HepG2 (cell line): ENCODE measurements around the gene ATG2B. TPM values are rescaled to one million over a fixed set of nuclear protein-coding genes. Genes with fewer than 3 reads are reported as not detected.

Experiments used
- AKAP8 ChIP-seq: sonication (generic); formaldehyde crosslinking; IDR thresholded peaks from 2 replicates; pipeline ENCODE4 v1.5.1; 2020; ENCODE audit warnings: mild to moderate bottlenecking, missing genetic modification reagents
- CEBPB ChIP-seq: IDR thresholded peaks from 2 replicates; pipeline ENCODE4 v1.6.1; 2011; ENCODE audit warnings: low read depth, low read length, improper control_type of control experiment, borderline replicate concordance
- CENPX ChIP-seq: sonication (generic); formaldehyde crosslinking; IDR thresholded peaks from 2 replicates; pipeline ENCODE4 v1.9.0; 2021; ENCODE audit warnings: mild to moderate bottlenecking, missing genetic modification reagents, moderate library complexity
- DNMT1 ChIP-seq: sonication (generic); formaldehyde crosslinking; IDR thresholded peaks from 2 replicates; pipeline ENCODE4 v1.5.1; 2020; ENCODE audit warnings: mild to moderate bottlenecking, missing genetic modification reagents
- KAT8 ChIP-seq: IDR thresholded peaks from 2 replicates; pipeline ENCODE4 v1.6.1; 2016; ENCODE audit warnings: missing genetic modification reagents, missing compliant biosample characterization
- NFYC ChIP-seq: IDR thresholded peaks from 2 replicates; pipeline ENCODE4 v1.6.1; 2016; ENCODE audit warnings: missing genetic modification reagents, missing compliant biosample characterization
- NONO ChIP-seq, 2 experiments: fragments of 450-650 bp in 1 of 2; sonication (generic) in 1 of 2; formaldehyde crosslinking in 1 of 2; IDR thresholded peaks in 1 of 2; conservative IDR thresholded peaks in 1 of 2; 2 replicates each; pipeline versions ENCODE4 v1.6.1 to v1.8.0; 2017 to 2022; ENCODE audit warnings: mild to moderate bottlenecking in 1 of 2, missing genetic modification reagents in 1 of 2, moderate library complexity in 1 of 2
- NRL ChIP-seq: sonication (generic); formaldehyde crosslinking; IDR thresholded peaks from 2 replicates; pipeline ENCODE4 v1.5.0; 2020; ENCODE audit warnings: missing genetic modification reagents, mild to moderate bottlenecking, moderate library complexity, borderline replicate concordance
- PCBP2 ChIP-seq: fragments of 200-400 bp; formaldehyde crosslinking; optimal IDR thresholded peaks from 2 replicates; pipeline ENCODE3; 2018; ENCODE audit warnings: low read length, low read depth; ENCODE audit not compliant: poor library complexity, severe bottlenecking
- REPIN1 ChIP-seq: sonication (generic); formaldehyde crosslinking; IDR thresholded peaks from 2 replicates; pipeline ENCODE4 v1.8.0; 2022; ENCODE audit warnings: missing genetic modification reagents, low read depth, mild to moderate bottlenecking, borderline replicate concordance
- SAP130 ChIP-seq: IDR thresholded peaks from 2 replicates; pipeline ENCODE4 v1.6.1; 2016; ENCODE audit warnings: low read depth
- SCMH1 ChIP-seq: sonication (generic); formaldehyde crosslinking; IDR thresholded peaks from 2 replicates; pipeline ENCODE4 v1.9.0; 2021; ENCODE audit warnings: missing genetic modification reagents, mild to moderate bottlenecking, borderline replicate concordance
- SNAPC5 ChIP-seq: sonication (generic); formaldehyde crosslinking; IDR thresholded peaks from 2 replicates; pipeline ENCODE4 v1.8.1; 2023; ENCODE audit warnings: mild to moderate bottlenecking, missing genetic modification reagents, borderline replicate concordance
- SSRP1 ChIP-seq: IDR thresholded peaks from 2 replicates; pipeline ENCODE4 v1.6.1; 2016; ENCODE audit warnings: control low read depth
- USF2 ChIP-seq, 2 experiments: sonication (generic) in 1 of 2; formaldehyde crosslinking in 1 of 2; IDR thresholded peaks; 2 replicates each; pipeline versions ENCODE4 v1.5.1 to v1.6.1; 2011 to 2020; ENCODE audit warnings: borderline replicate concordance in 1 of 2, low read depth in 1 of 2, low read length in 1 of 2, mild to moderate bottlenecking in 1 of 2, missing genetic modification reagents in 1 of 2, moderate library complexity in 1 of 2
- ZNF333 ChIP-seq: sonication (generic); formaldehyde crosslinking; IDR thresholded peaks from 2 replicates; pipeline ENCODE4 v1.4.0; 2020; ENCODE audit warnings: mild to moderate bottlenecking, missing genetic modification reagents, borderline replicate concordance
- ZNF543 ChIP-seq: sonication (generic); formaldehyde crosslinking; IDR thresholded peaks from 2 replicates; pipeline ENCODE4 v1.4.0; 2020; ENCODE audit warnings: mild to moderate bottlenecking, missing genetic modification reagents
- ZNF772 ChIP-seq: sonication (generic); formaldehyde crosslinking; IDR thresholded peaks from 2 replicates; pipeline ENCODE4 v1.5.0; 2020; ENCODE audit warnings: mild to moderate bottlenecking, missing genetic modification reagents
- polyA plus RNA-seq, 8 experiments: library from polyadenylated mRNA; depleted of rRNA in 3 of 8; stranded (reverse) in 7 of 8; unstranded in 1 of 8; fragments of >200 nt; fragmentation: Illumina TruSeq in 4 of 8; extraction: Trizol in 4 of 8; gene quantifications; 2 replicates each; pipeline versions ENCODE4 v1.2.1 to v1.2.3, GENCODE V29; 2011 to 2016; ENCODE audit warnings: low read depth in 4 of 8, missing spikeins in 1 of 8, mixed read lengths in 1 of 8; ENCODE audit not compliant: insufficient read depth in 1 of 8
- total RNA-seq, 5 experiments: library from RNA; depleted of rRNA; stranded (reverse); fragments of >200 nt; fragmentation: Illumina TruSeq; extraction: Trizol; gene quantifications; 2 replicates each; pipeline ENCODE4 v1.2.3, GENCODE V29; 2016; ENCODE audit warnings: low read depth in 1 of 5
- TF ChIP-seq, protein P1 (sequence below): sonication (generic); formaldehyde crosslinking; conservative IDR thresholded peaks from 2 replicates; pipeline ENCODE4 v1.4.0; 2020; ENCODE audit warnings: missing genetic modification reagents
- TF ChIP-seq, protein P2 (sequence below): sonication (generic); formaldehyde crosslinking; IDR thresholded peaks from 2 replicates; pipeline ENCODE4 v1.4.0; 2020; ENCODE audit warnings: mild to moderate bottlenecking, missing genetic modification reagents
- TF ChIP-seq, protein P3 (sequence below): sonication (generic); formaldehyde crosslinking; IDR thresholded peaks from 2 replicates; pipeline ENCODE4 v1.8.0; 2022; ENCODE audit warnings: missing genetic modification reagents, mild to moderate bottlenecking, borderline replicate concordance

ATG2B gene
- total and polyA plus RNA-seq, 2 of the 13 experiments (the other 11 are each of a cell fraction or from before 2014, with no cell fraction given): 7.4 to 7.5 TPM

- TF ChIP-seq NRL (CRISPR knock-in tag) (peak; percentile 59; the same call in 1 of the 2 replicates), SNAPC5 (no peak), SSRP1 (no peak), AKAP8 (CRISPR knock-in tag) (no peak), KAT8 (CRISPR knock-in tag) (peak; percentile 32; the same call in 1 of the 2 replicates), REPIN1 (CRISPR knock-in tag) (no peak), SCMH1 (no peak), USF2 (IDR thresholded peaks at IDR 0.05; ENCODE audit: low read depth, low read length) (peak; percentile 91), USF2 (CRISPR knock-in tag; IDR thresholded peaks at IDR 0.05; ENCODE audit: borderline replicate concordance) (peak; percentile 89; the same call in 1 of the 2 replicates), ZNF333 (CRISPR knock-in tag) (no peak), DNMT1 (CRISPR knock-in tag) (no peak), ZNF543 (no peak), NONO (IDR thresholded peaks at IDR 0.05) (no peak), NONO (CRISPR knock-in tag; conservative IDR thresholded peaks at IDR 0.05) (0 out of 2 replicates have a peak, but pooled peaks have one; percentile 25), CENPX (CRISPR knock-in tag) (no peak), SAP130 (CRISPR knock-in tag) (peak; percentile 70), NFYC (CRISPR knock-in tag) (no peak), PCBP2 (no peak), ZNF772 (CRISPR knock-in tag) (no peak), CEBPB (no peak)
- TF ChIP-seq, protein P1, sequence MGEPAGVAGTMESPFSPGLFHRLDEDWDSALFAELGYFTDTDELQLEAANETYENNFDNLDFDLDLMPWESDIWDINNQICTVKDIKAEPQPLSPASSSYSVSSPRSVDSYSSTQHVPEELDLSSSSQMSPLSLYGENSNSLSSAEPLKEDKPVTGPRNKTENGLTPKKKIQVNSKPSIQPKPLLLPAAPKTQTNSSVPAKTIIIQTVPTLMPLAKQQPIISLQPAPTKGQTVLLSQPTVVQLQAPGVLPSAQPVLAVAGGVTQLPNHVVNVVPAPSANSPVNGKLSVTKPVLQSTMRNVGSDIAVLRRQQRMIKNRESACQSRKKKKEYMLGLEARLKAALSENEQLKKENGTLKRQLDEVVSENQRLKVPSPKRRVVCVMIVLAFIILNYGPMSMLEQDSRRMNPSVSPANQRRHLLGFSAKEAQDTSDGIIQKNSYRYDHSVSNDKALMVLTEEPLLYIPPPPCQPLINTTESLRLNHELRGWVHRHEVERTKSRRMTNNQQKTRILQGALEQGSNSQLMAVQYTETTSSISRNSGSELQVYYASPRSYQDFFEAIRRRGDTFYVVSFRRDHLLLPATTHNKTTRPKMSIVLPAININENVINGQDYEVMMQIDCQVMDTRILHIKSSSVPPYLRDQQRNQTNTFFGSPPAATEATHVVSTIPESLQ (CRISPR knock-in tag): no peak
- TF ChIP-seq, protein P2, sequence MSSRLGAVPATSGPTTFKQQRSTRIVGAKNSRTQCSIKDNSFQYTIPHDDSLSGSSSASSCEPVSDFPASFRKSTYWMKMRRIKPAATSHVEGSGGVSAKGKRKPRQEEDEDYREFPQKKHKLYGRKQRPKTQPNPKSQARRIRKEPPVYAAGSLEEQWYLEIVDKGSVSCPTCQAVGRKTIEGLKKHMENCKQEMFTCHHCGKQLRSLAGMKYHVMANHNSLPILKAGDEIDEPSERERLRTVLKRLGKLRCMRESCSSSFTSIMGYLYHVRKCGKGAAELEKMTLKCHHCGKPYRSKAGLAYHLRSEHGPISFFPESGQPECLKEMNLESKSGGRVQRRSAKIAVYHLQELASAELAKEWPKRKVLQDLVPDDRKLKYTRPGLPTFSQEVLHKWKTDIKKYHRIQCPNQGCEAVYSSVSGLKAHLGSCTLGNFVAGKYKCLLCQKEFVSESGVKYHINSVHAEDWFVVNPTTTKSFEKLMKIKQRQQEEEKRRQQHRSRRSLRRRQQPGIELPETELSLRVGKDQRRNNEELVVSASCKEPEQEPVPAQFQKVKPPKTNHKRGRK (CRISPR knock-in tag): no peak
- TF ChIP-seq, protein P3, sequence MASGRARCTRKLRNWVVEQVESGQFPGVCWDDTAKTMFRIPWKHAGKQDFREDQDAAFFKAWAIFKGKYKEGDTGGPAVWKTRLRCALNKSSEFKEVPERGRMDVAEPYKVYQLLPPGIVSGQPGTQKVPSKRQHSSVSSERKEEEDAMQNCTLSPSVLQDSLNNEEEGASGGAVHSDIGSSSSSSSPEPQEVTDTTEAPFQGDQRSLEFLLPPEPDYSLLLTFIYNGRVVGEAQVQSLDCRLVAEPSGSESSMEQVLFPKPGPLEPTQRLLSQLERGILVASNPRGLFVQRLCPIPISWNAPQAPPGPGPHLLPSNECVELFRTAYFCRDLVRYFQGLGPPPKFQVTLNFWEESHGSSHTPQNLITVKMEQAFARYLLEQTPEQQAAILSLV (CRISPR knock-in tag): no peak
Observed at GRCh38 chr14:96362071-96362964, 823 bp downstream of the ATG2B start (continued).
